MM.1S (cell line): ENCODE data around the gene SREBF2.

Experiments
- DNase-seq: peaks from one replicate; pipeline ENCODE4 v3.0.0-alpha.2; 2015
- H2AFZ ChIP-seq: fragments of 300-600 bp; sonication (generic); 2 replicates; pipeline ENCODE4 v1.6.0; 2016; ENCODE audit warnings: antibody characterized with exemption, low read length
- H3F3A ChIP-seq: fragments of 300-600 bp; sonication (generic); 2 replicates; pipeline ENCODE4 v1.6.1; 2016; ENCODE audit warnings: mild to moderate bottlenecking, antibody characterized with exemption, low read length, moderate library complexity, mixed read lengths; ENCODE audit not compliant: insufficient read depth
- H3K27ac ChIP-seq: fragments of 300-600 bp; sonication (generic); 2 replicates; pipeline ENCODE4 v1.5.1; 2016; ENCODE audit warnings: mild to moderate bottlenecking, low read length
- H3K27me3 ChIP-seq: fragments of 300-600 bp; sonication (generic); replicated peaks from 2 replicates; pipeline ENCODE4 v1.6.0; 2016; ENCODE audit warnings: low read length; ENCODE audit not compliant: insufficient read depth
- H3K36me3 ChIP-seq: fragments of 300-600 bp; sonication (generic); replicated peaks from 2 replicates; pipeline ENCODE4 v1.6.1; 2016; ENCODE audit warnings: mild to moderate bottlenecking, low read length, mixed read lengths; ENCODE audit not compliant: insufficient read depth
- H3K4me1 ChIP-seq: fragments of 300-600 bp; sonication (generic); 2 replicates; pipeline ENCODE4 v1.6.1; 2016; ENCODE audit warnings: low read length, mixed read lengths
- H3K4me2 ChIP-seq: fragments of 300-600 bp; sonication (generic); 2 replicates; pipeline ENCODE4 v1.6.0; 2016; ENCODE audit warnings: low read depth, low read length
- H3K4me3 ChIP-seq: fragments of 300-600 bp; sonication (generic); 2 replicates; pipeline ENCODE4 v1.5.1; 2016; ENCODE audit warnings: low read length, mixed read lengths
- H3K79me2 ChIP-seq: fragments of 300-600 bp; sonication (generic); 2 replicates; pipeline ENCODE4 v1.6.1; 2016; ENCODE audit warnings: mixed run types, low read length, mixed read lengths
- H3K9ac ChIP-seq: fragments of 300-600 bp; sonication (generic); 2 replicates; pipeline ENCODE4 v1.6.1; 2016; ENCODE audit warnings: low read length, mixed read lengths
- H3K9me2 ChIP-seq: fragments of 300-600 bp; sonication (generic); replicated peaks from 2 replicates; pipeline ENCODE4 v1.6.1; 2016; ENCODE audit warnings: mild to moderate bottlenecking, low read length, mixed read lengths; ENCODE audit not compliant: insufficient read depth
- H3K9me3 ChIP-seq: fragments of 300-600 bp; sonication (generic); replicated peaks from 2 replicates; pipeline ENCODE4 v1.6.1; 2016; ENCODE audit warnings: mild to moderate bottlenecking, low read length, mixed read lengths; ENCODE audit not compliant: insufficient read depth
- H4K20me1 ChIP-seq: fragments of 300-600 bp; sonication (generic); 2 replicates; pipeline ENCODE4 v1.6.1; 2016; ENCODE audit warnings: mild to moderate bottlenecking, low read length, moderate library complexity, mixed read lengths; ENCODE audit not compliant: insufficient read depth
- CTCF ChIP-seq: fragments of 300-600 bp; sonication (generic); IDR thresholded peaks from 2 replicates; pipeline ENCODE4 v1.5.1; 2016; ENCODE audit warnings: antibody characterized with exemption, low read length, mixed read lengths
- EZH2 ChIP-seq: fragments of 300-600 bp; sonication (generic); optimal IDR thresholded peaks from 2 replicates; pipeline ENCODE3; 2017; ENCODE audit warnings: low read depth, mild to moderate bottlenecking, antibody characterized with exemption, low read length, mixed read lengths
- EZH2phosphoT487 ChIP-seq: fragments of 300-600 bp; sonication (generic); IDR thresholded peaks from 2 replicates; pipeline ENCODE4 v1.6.1; 2018; ENCODE audit warnings: antibody characterized with exemption, low read length

The SREBF2 gene

DNA sequence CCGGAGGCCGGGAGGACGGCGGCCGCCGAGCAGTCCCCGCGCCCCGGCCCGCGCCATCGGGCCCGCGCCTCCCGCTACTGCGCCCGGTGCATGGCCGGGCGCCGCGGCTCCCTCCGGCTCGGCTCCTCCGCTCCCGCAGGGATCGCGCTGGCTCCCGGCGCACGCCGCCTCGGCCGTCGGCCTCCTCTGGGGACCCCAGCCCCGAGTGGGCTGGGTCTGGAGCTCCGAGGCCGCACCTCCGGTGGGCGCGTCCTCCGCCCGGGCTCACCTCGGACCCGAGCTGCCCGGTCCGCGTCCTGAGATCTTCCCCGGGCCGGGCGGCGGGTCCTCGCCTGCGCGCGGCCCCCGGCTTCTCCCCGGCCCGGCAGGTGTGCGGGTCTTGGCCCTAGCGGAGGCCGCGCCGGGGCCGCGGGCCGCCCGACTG is 81.7 kb downstream of the SREBF2 start:
- Histone ChIP-seq H3K4me2 (peak overlapping the region; percentile 43; the same call in 1 of the 2 replicates), H3K9me3 (no peaks in the 10 kb centered on the region), H3K27me3 (peaks cover 53% of the 10 kb centered on the region), H3K9ac (no peak overlapping the region), H3K4me1 (peaks cover 5% of the 10 kb centered on the region; the same call in 1 of the 2 replicates), H3K79me2 (no peaks in the 10 kb centered on the region), H2AFZ (no peak overlapping the region), H4K20me1 (no peaks in the 10 kb centered on the region), H3K4me3 (peak overlapping the region; percentile 46; the same call in 1 of the 2 replicates), H3K36me3 (no peaks in the 10 kb centered on the region), H3F3A (no peaks in the 10 kb centered on the region), H3K9me2 (no peaks in the 10 kb centered on the region), H3K27ac (no peak overlapping the region)
- no peak for TF ChIP-seq CTCF
- no peak for TF ChIP-seq EZH2
- no peak for TF ChIP-seq EZH2phosphoT487
- no peak for DNase-seq

DNA sequence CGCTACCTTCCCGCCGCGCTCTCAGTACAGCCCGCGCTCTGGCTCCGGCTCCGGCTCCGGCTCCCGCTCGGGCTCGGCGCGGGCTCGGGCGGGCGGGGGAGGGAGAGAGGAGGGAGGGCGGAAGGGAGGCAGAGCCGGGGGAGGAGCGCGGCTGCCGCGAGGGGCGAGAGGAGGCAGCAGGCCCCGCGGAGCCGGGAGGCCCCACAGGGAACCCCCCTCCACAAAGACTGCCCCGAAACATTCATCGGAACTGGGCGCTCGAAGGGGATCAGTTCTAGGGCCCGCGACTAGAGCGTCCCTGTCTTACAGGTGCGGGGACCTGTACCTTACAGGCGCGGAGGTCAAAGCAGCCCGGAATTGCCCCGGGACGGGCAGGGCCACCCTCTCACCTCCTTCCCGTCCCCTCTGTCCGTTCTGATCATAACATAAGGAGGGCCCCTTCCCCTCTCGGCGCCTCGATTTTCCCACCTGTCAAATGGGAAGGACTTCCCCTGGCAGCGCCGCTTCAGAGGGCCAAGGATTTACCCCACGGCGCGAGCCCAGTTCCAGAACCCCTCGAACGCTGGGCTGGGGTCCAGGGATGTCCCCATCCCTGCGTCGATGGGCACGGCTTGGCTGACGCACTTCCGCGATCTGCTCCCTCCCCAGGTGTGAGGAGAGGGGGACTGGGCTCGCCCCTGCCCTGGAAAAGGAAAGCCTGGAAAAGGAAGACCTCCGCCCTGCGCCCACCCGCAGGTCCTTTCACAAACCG is 82.3 kb downstream of the SREBF2 start, which contains the start of gene SHISA8:
Gene SHISA8, minus strand, starts transcription at position 40 of the 751 bp plus-strand sequence. CDS start 407 bp downstream, outside the sequence.
- peaks cover 7% of the 10 kb centered on the region; the same call in 1 of the 2 replicates for H3K4me1 ChIP-seq
- peak within 1 kb of the TSS; percentile 46 for H3K4me3 ChIP-seq
- peak within 1 kb of the TSS; percentile 35; the same call in 1 of the 2 replicates for H3K9ac ChIP-seq

DNA sequence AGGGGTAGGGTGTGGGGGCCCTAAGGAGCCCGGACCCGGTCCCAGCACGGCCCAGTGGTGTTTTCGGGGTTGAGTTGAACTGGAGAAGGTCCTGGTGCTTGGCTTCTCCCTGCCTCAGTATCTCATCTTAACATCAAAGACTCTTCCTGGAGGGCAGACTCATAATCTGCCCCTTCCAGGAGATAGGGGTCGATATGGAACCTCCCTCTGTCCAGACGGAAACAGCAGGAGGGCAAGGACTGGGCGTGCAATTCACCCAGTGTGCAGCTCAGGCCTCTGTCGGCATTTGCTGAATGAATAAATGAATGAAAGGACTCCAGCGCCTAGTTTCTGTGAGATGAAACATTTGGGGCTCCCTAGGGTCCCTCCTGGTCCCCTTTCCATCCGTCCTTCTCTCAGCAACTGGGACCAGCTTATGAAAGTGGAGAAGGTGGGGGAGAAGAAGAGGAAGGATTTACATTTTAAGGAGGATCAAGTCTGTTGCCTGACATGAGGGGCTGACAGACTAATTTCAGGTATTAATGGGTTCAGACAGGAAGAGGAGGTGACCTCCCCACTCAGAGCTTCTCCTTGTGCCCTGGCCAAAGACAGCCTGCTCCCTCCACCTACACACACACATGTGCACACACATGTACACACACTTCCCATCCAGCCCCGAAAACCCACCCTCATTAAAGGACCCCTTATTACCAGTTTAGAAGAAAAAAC is 83.0 kb downstream of the SREBF2 start:
- H3K9me3 ChIP-seq = no peaks in the 10 kb centered on the region
- H4K20me1 ChIP-seq = no peaks in the 10 kb centered on the region
- no peaks in the 10 kb centered on the region for H3F3A ChIP-seq
- no peak overlapping the region for H2AFZ ChIP-seq
- no peak for DNase-seq
- TF ChIP-seq CTCF (no peak), EZH2phosphoT487 (no peak), EZH2 (no peak)
- no peaks in the 10 kb centered on the region for H3K79me2 ChIP-seq
- H3K4me3 ChIP-seq = no peak overlapping the region
- no peak overlapping the region for H3K4me2 ChIP-seq
- no peaks in the 10 kb centered on the region for H3K9me2 ChIP-seq
- H3K9ac ChIP-seq = no peak overlapping the region
- H3K4me1 ChIP-seq = peaks cover 11% of the 10 kb centered on the region; the same call in 1 of the 2 replicates
- H3K36me3 ChIP-seq = no peaks in the 10 kb centered on the region
- no peak overlapping the region for H3K27ac ChIP-seq
- H3K27me3 ChIP-seq = peaks cover 45% of the 10 kb centered on the region

More for the DNA sequence above, 82.3 kb downstream of the SREBF2 start, which contains the start of gene SHISA8:
- Histone ChIP-seq H3K36me3 (no peaks in the 10 kb centered on the region), H3K79me2 (no peaks in the 10 kb centered on the region), H3K27ac (no peak within 1 kb of the TSS), H2AFZ (0 out of 2 replicates have a peak within 1 kb of the TSS, but pooled peaks have one; percentile 65), H3K9me2 (no peaks in the 10 kb centered on the region), H3K27me3 (peaks cover 52% of the 10 kb centered on the region), H3K9me3 (no peaks in the 10 kb centered on the region), H4K20me1 (no peaks in the 10 kb centered on the region), H3K4me2 (peak within 1 kb of the TSS; percentile 76; the same call in 1 of the 2 replicates), H3F3A (no peaks in the 10 kb centered on the region)
- TF ChIP-seq EZH2phosphoT487 (no peak), EZH2 (no peak), CTCF (no peak)
- DNase-seq = peak; percentile 42
